GM12875 (cell line): ENCODE measurements around the gene ATP6V0B.

Experiments
- H3K4me3 ChIP-seq: one replicate; pipeline ENCODE4 v1.5.1; 2011; ENCODE audit warnings: low read depth, low read length, control low read depth
- TF ChIP-seq, protein P1 (sequence below): IDR thresholded peaks from 2 replicates; pipeline ENCODE4 v1.5.1; 2011; ENCODE audit warnings: low read depth, mild to moderate bottlenecking, control low read depth, inconsistent platforms, low read length, moderate library complexity, borderline replicate concordance; ENCODE audit not compliant: insufficient read depth

The ATP6V0B gene

GRCh38 chr1:44024903-44025525, 50.3 kb downstream of the ATP6V0B start:
- TF ChIP-seq, protein P1, sequence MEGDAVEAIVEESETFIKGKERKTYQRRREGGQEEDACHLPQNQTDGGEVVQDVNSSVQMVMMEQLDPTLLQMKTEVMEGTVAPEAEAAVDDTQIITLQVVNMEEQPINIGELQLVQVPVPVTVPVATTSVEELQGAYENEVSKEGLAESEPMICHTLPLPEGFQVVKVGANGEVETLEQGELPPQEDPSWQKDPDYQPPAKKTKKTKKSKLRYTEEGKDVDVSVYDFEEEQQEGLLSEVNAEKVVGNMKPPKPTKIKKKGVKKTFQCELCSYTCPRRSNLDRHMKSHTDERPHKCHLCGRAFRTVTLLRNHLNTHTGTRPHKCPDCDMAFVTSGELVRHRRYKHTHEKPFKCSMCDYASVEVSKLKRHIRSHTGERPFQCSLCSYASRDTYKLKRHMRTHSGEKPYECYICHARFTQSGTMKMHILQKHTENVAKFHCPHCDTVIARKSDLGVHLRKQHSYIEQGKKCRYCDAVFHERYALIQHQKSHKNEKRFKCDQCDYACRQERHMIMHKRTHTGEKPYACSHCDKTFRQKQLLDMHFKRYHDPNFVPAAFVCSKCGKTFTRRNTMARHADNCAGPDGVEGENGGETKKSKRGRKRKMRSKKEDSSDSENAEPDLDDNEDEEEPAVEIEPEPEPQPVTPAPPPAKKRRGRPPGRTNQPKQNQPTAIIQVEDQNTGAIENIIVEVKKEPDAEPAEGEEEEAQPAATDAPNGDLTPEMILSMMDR, result no peak
- H3K4me3 ChIP-seq, result no peak overlapping the region

DNA sequence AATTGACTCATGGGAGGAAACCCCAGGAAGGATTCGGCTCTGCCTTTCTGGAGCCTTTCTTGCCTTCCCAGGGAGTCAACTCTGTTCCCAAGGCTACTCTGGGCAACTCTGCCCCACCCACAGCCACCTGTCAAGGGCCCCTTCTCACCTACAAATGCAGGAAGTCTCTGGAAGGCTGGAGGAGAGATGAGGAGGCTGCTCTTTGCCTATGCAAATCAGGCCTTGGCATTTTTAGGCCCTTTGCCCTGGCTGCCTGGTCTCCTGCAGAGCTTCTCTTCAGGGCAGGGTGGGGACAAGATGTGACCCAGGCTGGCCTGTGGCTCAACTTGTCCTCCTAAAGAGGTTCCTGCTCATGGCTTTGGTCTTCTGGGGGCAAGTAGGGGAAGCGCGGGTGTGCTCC, 51.1 kb downstream of the ATP6V0B start:
- TF ChIP-seq, protein P1, result no peak
- no peak overlapping the region for H3K4me3 ChIP-seq

DNA sequence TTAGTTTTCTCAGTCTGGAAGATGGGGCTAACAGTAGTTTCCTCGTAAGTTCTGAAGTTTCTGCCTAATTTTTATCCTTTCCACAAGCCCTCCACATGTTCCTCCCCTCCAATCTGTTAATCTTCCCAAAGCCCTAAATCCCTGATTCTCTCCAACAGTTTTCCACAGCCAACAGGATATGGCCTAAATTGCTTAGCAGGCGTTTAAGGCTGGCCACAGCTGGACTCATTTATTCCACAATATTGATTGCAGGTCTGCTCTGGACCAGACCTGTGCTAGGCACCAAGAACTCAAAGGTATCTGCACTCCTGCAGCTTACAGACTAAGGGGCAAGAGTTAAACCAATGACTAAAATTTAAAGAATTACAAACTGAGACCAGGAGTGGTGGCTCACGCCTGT, 52.6 kb downstream of the ATP6V0B start:
- TF ChIP-seq, protein P1, result no peak

More for the DNA sequence above, 52.6 kb downstream of the ATP6V0B start:
- no peak overlapping the region for H3K4me3 ChIP-seq
